ENCODE measurements around the gene SAT1.

DNA sequence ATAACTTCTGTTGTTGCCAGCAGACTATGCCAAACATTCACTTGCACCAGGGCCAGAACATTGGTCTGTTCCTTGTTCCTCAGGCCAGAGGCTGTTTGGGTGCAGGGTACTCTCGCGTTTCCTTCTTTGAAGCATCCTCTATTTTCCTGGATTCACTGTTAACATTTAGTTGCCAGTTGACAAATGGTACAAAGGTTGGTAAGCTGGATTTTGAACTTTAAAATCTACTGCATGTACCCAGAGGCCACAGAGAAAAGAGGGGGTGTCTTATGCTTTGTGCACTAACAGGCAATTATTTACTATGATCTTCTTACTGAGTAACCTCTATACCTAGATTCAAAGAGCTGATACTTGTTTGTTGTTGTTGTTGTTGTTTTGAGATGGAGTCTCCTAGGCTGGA is 12.8 kb upstream of the SAT1 start:
- TF ChIP-seq, protein P1, sequence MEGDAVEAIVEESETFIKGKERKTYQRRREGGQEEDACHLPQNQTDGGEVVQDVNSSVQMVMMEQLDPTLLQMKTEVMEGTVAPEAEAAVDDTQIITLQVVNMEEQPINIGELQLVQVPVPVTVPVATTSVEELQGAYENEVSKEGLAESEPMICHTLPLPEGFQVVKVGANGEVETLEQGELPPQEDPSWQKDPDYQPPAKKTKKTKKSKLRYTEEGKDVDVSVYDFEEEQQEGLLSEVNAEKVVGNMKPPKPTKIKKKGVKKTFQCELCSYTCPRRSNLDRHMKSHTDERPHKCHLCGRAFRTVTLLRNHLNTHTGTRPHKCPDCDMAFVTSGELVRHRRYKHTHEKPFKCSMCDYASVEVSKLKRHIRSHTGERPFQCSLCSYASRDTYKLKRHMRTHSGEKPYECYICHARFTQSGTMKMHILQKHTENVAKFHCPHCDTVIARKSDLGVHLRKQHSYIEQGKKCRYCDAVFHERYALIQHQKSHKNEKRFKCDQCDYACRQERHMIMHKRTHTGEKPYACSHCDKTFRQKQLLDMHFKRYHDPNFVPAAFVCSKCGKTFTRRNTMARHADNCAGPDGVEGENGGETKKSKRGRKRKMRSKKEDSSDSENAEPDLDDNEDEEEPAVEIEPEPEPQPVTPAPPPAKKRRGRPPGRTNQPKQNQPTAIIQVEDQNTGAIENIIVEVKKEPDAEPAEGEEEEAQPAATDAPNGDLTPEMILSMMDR (IDR thresholded peaks at IDR 0.05; ENCODE audit: insufficient read depth, low read depth, low read length): no peak
- TF ChIP-seq EZH2 (IDR thresholded peaks at IDR 0.05; ENCODE audit: insufficient read depth, low read length): no peak
